ENCODE data around the gene CDK2. TPM values are rescaled to one million over a fixed set of nuclear protein-coding genes. Genes with fewer than 3 reads are reported as not detected.

Gene CDK2
- total RNA-seq, 6 experiments from 2014 or later = 27.1 to 61.0 (median 53.9) TPM

DNA sequence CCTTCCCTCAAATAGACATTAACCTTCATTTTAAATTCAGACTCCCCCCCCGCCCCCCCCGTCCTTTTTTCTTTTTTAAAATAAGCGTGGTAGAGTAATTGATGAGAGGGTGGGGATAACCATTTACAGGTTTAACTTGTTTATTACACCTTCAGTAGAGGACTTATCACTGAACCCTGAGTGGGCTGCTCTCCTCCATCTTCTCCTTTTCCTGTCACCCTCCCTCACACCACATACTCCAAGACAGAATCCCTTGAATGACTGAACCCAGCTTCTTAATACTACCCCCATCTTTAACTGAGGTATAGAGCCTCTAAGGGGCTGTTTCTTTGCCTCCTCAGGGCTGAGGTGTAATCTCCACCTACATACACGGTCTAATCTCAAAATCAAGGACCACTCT, 50.6 kb downstream of the CDK2 start:
- no peak overlapping the region for H3K27ac Mint-ChIP-seq
- H3K4me1 Mint-ChIP-seq (ENCODE audit: low read depth) = peaks cover 10% of the 10 kb centered on the region; the same call in 1 of the 2 replicates
- no peak overlapping the region for H3K4me3 Mint-ChIP-seq
- TF ChIP-seq CTCF (IDR thresholded peaks at IDR 0.05) = no peak
- H3K36me3 Mint-ChIP-seq (ENCODE audit: low read depth) = no peaks in the 10 kb centered on the region
- DNase-seq = no peak
- H3K9me3 Mint-ChIP-seq = no peaks in the 10 kb centered on the region
- no peaks in the 10 kb centered on the region for H3K27me3 Mint-ChIP-seq (ENCODE audit: insufficient read depth)

DNA sequence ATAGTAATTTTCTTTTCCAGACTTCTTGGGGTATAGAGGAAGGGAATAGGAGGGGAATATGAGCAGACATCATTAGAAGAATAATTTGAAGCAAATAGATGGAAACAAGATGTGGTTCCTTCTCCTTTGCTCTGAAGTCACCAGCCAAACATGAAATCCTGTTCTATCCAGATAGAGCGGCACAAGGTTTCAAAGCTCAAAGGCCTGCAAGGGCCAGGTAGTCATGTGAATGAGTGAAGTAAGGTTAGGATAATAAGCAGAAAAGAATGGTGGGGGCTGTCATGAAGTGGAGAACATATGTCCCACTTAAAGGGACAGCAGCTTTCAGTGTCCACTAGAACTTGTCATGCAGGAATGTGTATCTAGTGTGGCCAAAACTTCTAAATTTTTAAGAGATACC, 51.7 kb downstream of the CDK2 start:
- no peak overlapping the region for H3K4me3 Mint-ChIP-seq
- H3K4me1 Mint-ChIP-seq (ENCODE audit: low read depth) = peaks cover 10% of the 10 kb centered on the region; the same call in 1 of the 2 replicates
- H3K9me3 Mint-ChIP-seq = no peaks in the 10 kb centered on the region
- DNase-seq = no peak
- no peaks in the 10 kb centered on the region for H3K27me3 Mint-ChIP-seq (ENCODE audit: insufficient read depth)
- no peak overlapping the region for H3K27ac Mint-ChIP-seq
- no peaks in the 10 kb centered on the region for H3K36me3 Mint-ChIP-seq (ENCODE audit: low read depth)
- no peak for TF ChIP-seq CTCF (IDR thresholded peaks at IDR 0.05)

DNA sequence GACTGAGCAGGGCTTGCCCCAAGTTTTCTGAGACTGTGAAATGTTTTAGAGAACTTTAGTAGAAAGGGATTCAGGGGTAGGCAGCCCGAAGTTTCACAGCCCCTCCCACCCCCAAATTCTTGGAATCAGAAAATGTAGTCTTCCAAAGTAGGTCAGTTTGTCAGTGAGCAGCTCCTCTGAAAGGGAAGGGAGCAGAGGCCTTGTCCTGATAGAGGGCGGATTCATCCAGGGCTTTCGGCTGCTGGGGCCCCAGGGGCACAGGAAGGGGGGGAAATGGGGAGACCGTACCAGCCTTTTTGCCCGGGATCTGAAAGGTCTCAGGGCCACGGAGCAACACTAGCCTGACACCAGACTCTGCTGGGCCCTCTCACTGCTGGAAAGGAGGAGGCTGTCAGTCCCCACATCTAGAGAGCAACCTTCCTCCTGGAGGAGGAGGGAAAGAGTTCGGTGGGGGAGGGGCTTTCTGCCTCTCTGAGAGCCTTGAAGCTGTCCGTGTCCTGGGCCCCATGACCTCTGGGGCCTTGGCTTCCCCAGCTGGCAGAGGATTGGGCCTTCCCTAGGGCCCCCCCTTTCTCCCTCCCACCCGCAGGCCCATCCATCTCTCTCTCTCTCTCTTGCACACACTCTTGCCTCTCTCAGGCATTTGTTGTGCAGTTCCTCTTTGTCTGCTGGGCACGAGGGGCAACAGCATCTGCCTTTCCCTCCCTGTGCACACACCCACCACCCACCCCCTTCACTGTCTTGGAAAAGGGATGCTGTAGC, 54.0 kb downstream of the CDK2 start, which contains the start of gene IKZF4:
Gene IKZF4, plus strand, starts transcription at position 621 of the 762 bp plus-strand sequence. CDS start 451 bp downstream, outside the sequence.
- no peak for DNase-seq
- Mint-ChIP-seq H3K27me3 (ENCODE audit: insufficient read depth) (no peaks in the 10 kb centered on the region), H3K36me3 (ENCODE audit: low read depth) (no peaks in the 10 kb centered on the region), H3K4me1 (ENCODE audit: low read depth) (peaks cover 10% of the 10 kb centered on the region; the same call in 1 of the 2 replicates), H3K9me3 (no peaks in the 10 kb centered on the region), H3K4me3 (no peak within 1 kb of the TSS), H3K27ac (no peak within 1 kb of the TSS; the same call in 1 of the 2 replicates)
- TF ChIP-seq CTCF (IDR thresholded peaks at IDR 0.05) = no peak

GRCh38 chr12:56021889-56022497, 55.4 kb downstream of the CDK2 start:
- Mint-ChIP-seq H3K4me1 (ENCODE audit: low read depth) (peaks cover 10% of the 10 kb centered on the region; the same call in 1 of the 2 replicates), H3K36me3 (ENCODE audit: low read depth) (no peaks in the 10 kb centered on the region), H3K9me3 (no peaks in the 10 kb centered on the region), H3K27me3 (ENCODE audit: insufficient read depth) (no peaks in the 10 kb centered on the region), H3K4me3 (no peak overlapping the region), H3K27ac (no peak overlapping the region)
- TF ChIP-seq CTCF (IDR thresholded peaks at IDR 0.05) = no peak
- DNase-seq = no peak

Other genes with a start within 250 kb of the CDK2 start
- gene RDH5, start 246.4 kb upstream of the CDK2 start, total RNA-seq (2021; fragmentation: NEBNext Ultra II Directional; extraction: Animal tissue kit (Norgen Biotek cat#: 25700)) = 10 to 100 TPM in 2 of 6 experiments, 1 to 10 TPM in 4; 6.6 to 13.2 (median 7.8) TPM
- gene CD63, start 237.8 kb upstream of the CDK2 start, total RNA-seq (2021; fragmentation: NEBNext Ultra II Directional; extraction: Animal tissue kit (Norgen Biotek cat#: 25700)) = 1,000 to 10,000 TPM; 1,860 to 2,483 (median 2,072) TPM
- gene GDF11, start 223.7 kb upstream of the CDK2 start, total RNA-seq (2021; fragmentation: NEBNext Ultra II Directional; extraction: Animal tissue kit (Norgen Biotek cat#: 25700)) = 10 to 100 TPM; 15.8 to 25.9 (median 16.9) TPM
- 10 to 100 TPM; 68.9 to 85.5 (median 78.4) TPM for gene SARNP, start 149.1 kb upstream of the CDK2 start, total RNA-seq (2021; fragmentation: NEBNext Ultra II Directional; extraction: Animal tissue kit (Norgen Biotek cat#: 25700))
- 100 to 1,000 TPM in 1 of 6 experiments, 10 to 100 TPM in 5; 79.9 to 100 (median 90.1) TPM for gene ORMDL2, start 148.8 kb upstream of the CDK2 start, total RNA-seq (2021; fragmentation: NEBNext Ultra II Directional; extraction: Animal tissue kit (Norgen Biotek cat#: 25700))
- gene DNAJC14, start 137.2 kb upstream of the CDK2 start, total RNA-seq (2021; fragmentation: NEBNext Ultra II Directional; extraction: Animal tissue kit (Norgen Biotek cat#: 25700)) = 10 to 100 TPM; 31.7 to 33.5 (median 32.5) TPM
- 10 to 100 TPM; 13.7 to 24.7 (median 21.4) TPM for gene MMP19, start 123.9 kb upstream of the CDK2 start, total RNA-seq (2021; fragmentation: NEBNext Ultra II Directional; extraction: Animal tissue kit (Norgen Biotek cat#: 25700))
- 10 to 100 TPM; 25.0 to 32.3 (median 28.3) TPM for gene PYM1, start 38.9 kb upstream of the CDK2 start, total RNA-seq (2021; fragmentation: NEBNext Ultra II Directional; extraction: Animal tissue kit (Norgen Biotek cat#: 25700))
- gene DGKA, start 35.7 kb upstream of the CDK2 start, total RNA-seq (2021; fragmentation: NEBNext Ultra II Directional; extraction: Animal tissue kit (Norgen Biotek cat#: 25700)) = 10 to 100 TPM; 67.1 to 87.4 (median 79.6) TPM
- gene PMEL, start 788 bp upstream of the CDK2 start, total RNA-seq (2021; fragmentation: NEBNext Ultra II Directional; extraction: Animal tissue kit (Norgen Biotek cat#: 25700)) = 1 to 10 TPM in 1 of 6 experiments, under 1 TPM in 5; 0.47 to 1.3 (median 0.59) TPM
- gene RAB5B, start 7.2 kb downstream of the CDK2 start, total RNA-seq (2021; fragmentation: NEBNext Ultra II Directional; extraction: Animal tissue kit (Norgen Biotek cat#: 25700)) = 100 to 1,000 TPM in 2 of 6 experiments, 10 to 100 TPM in 4; 90.2 to 107 (median 96.5) TPM
- 10 to 100 TPM; 15.2 to 19.4 (median 17.0) TPM for gene SUOX, start 30.4 kb downstream of the CDK2 start, total RNA-seq (2021; fragmentation: NEBNext Ultra II Directional; extraction: Animal tissue kit (Norgen Biotek cat#: 25700))
- 1 to 10 TPM; 5.2 to 7.2 (median 5.9) TPM for gene IKZF4, start 54.2 kb downstream of the CDK2 start, total RNA-seq (2021; fragmentation: NEBNext Ultra II Directional; extraction: Animal tissue kit (Norgen Biotek cat#: 25700))
- gene RPS26, start 75.1 kb downstream of the CDK2 start, total RNA-seq (2021; fragmentation: NEBNext Ultra II Directional; extraction: Animal tissue kit (Norgen Biotek cat#: 25700)) = 100 to 1,000 TPM in 1 of 6 experiments, 10 to 100 TPM in 5; 40.7 to 151 (median 52.1) TPM
- 1 to 10 TPM; 1.0 to 2.5 (median 1.8) TPM for gene ERBB3, start 113.3 kb downstream of the CDK2 start, total RNA-seq (2021; fragmentation: NEBNext Ultra II Directional; extraction: Animal tissue kit (Norgen Biotek cat#: 25700))
- 100 to 1,000 TPM; 144 to 190 (median 177) TPM for gene PA2G4, start 137.7 kb downstream of the CDK2 start, total RNA-seq (2021; fragmentation: NEBNext Ultra II Directional; extraction: Animal tissue kit (Norgen Biotek cat#: 25700))
- gene RPL41, start 149.8 kb downstream of the CDK2 start, total RNA-seq (2021; fragmentation: NEBNext Ultra II Directional; extraction: Animal tissue kit (Norgen Biotek cat#: 25700)) = 1,000 to 10,000 TPM; 2,722 to 3,464 (median 3,292) TPM
- 1 to 10 TPM; 3.3 to 4.7 (median 3.8) TPM for gene ZC3H10, start 151.4 kb downstream of the CDK2 start, total RNA-seq (2021; fragmentation: NEBNext Ultra II Directional; extraction: Animal tissue kit (Norgen Biotek cat#: 25700))
- gene ESYT1, start 161.4 kb downstream of the CDK2 start, total RNA-seq (2021; fragmentation: NEBNext Ultra II Directional; extraction: Animal tissue kit (Norgen Biotek cat#: 25700)) = 100 to 1,000 TPM; 136 to 174 (median 151) TPM
- gene MYL6B, start 185.8 kb downstream of the CDK2 start, total RNA-seq (2021; fragmentation: NEBNext Ultra II Directional; extraction: Animal tissue kit (Norgen Biotek cat#: 25700)) = 100 to 1,000 TPM in 5 of 6 experiments, 10 to 100 TPM in 1; 84.5 to 119 (median 108) TPM
- gene MYL6, start 191.5 kb downstream of the CDK2 start, total RNA-seq (2021; fragmentation: NEBNext Ultra II Directional; extraction: Animal tissue kit (Norgen Biotek cat#: 25700)) = 1,000 to 10,000 TPM; 2,668 to 3,384 (median 3,141) TPM
- gene SMARCC2, start 222.7 kb downstream of the CDK2 start, total RNA-seq (2021; fragmentation: NEBNext Ultra II Directional; extraction: Animal tissue kit (Norgen Biotek cat#: 25700)) = 10 to 100 TPM; 72.1 to 99.8 (median 87.1) TPM